Measurements from ENCODE around the gene TSPAN9. TPM values are rescaled to one million over a fixed set of nuclear protein-coding genes. Genes with fewer than 3 reads are reported as not detected.

TSPAN9 gene
- total and polyA plus RNA-seq, 4 donors = 23.0 to 72.3 (median 33.9) TPM

GRCh38 chr12:3332188-3332587 lies 255.0 kb downstream of the TSPAN9 start:
- ATAC-seq (ENCODE audit: insufficient read depth, low FRiP score) (no peak), DNase-seq (peak in 2 of 3 donors; percentile 37 to 52)
- TF ChIP-seq, protein P1, sequence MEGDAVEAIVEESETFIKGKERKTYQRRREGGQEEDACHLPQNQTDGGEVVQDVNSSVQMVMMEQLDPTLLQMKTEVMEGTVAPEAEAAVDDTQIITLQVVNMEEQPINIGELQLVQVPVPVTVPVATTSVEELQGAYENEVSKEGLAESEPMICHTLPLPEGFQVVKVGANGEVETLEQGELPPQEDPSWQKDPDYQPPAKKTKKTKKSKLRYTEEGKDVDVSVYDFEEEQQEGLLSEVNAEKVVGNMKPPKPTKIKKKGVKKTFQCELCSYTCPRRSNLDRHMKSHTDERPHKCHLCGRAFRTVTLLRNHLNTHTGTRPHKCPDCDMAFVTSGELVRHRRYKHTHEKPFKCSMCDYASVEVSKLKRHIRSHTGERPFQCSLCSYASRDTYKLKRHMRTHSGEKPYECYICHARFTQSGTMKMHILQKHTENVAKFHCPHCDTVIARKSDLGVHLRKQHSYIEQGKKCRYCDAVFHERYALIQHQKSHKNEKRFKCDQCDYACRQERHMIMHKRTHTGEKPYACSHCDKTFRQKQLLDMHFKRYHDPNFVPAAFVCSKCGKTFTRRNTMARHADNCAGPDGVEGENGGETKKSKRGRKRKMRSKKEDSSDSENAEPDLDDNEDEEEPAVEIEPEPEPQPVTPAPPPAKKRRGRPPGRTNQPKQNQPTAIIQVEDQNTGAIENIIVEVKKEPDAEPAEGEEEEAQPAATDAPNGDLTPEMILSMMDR (IDR thresholded peaks at IDR 0.05; ENCODE audit: control extremely low read depth, extremely low read depth) = no peak
- H3K36me3 ChIP-seq (ENCODE audit: control insufficient read depth in 4 of 4, insufficient read depth in 4 of 4, low read length in 4 of 4) = no peaks in the 10 kb centered on the region
- no peaks in the 10 kb centered on the region for H3K9me3 ChIP-seq (ENCODE audit: control insufficient read depth in 4 of 4, insufficient read depth in 3 of 4, low read length in 3 of 4)
- no peaks in the 10 kb centered on the region for H3K4me1 ChIP-seq (ENCODE audit: control insufficient read depth in 5 of 5, insufficient read depth in 5 of 5, low read length in 5 of 5)
- H3K9ac ChIP-seq (ENCODE audit: insufficient read depth in 1 of 2, low read length in 2 of 2) = no peak overlapping the region
- H3K27ac ChIP-seq (ENCODE audit: low read depth in 1 of 2, low read length in 1 of 2) = no peak overlapping the region
- 82 to 83% methylated on average over 3 of the region's 3 CpGs for WGBS, 2 donors
- peaks cover 0 to 3% (median 2%) of the 10 kb centered on the region in 3 donors for H3K27me3 ChIP-seq (ENCODE audit: control insufficient read depth in 3 of 3, insufficient read depth in 3 of 3, low read length in 2 of 3)
- no peak overlapping the region for H3K4me3 ChIP-seq

- Histone ChIP-seq H3K9ac (ENCODE audit: insufficient read depth in 1 of 2, low read length in 2 of 2) (no peak overlapping the region), H3K27ac (ENCODE audit: low read depth in 1 of 2, low read length in 1 of 2) (no peak overlapping the region), H3K9me3 (ENCODE audit: control insufficient read depth in 4 of 4, insufficient read depth in 3 of 4, low read length in 3 of 4) (no peaks in the 10 kb centered on the region), H3K4me3 (no peak overlapping the region), H3K4me1 (ENCODE audit: control insufficient read depth in 5 of 5, insufficient read depth in 5 of 5, low read length in 5 of 5) (no peaks in the 10 kb centered on the region), H3K27me3 (ENCODE audit: control insufficient read depth in 3 of 3, insufficient read depth in 3 of 3, low read length in 2 of 3) (peaks cover 0 to 3% (median 0%) of the 10 kb centered on the region in 3 donors), H3K36me3 (ENCODE audit: control insufficient read depth in 4 of 4, insufficient read depth in 4 of 4, low read length in 4 of 4) (no peaks in the 10 kb centered on the region)
- no peak for ATAC-seq (ENCODE audit: insufficient read depth, low FRiP score)
- no peak for DNase-seq
- TF ChIP-seq, protein P1 (IDR thresholded peaks at IDR 0.05; ENCODE audit: control extremely low read depth, extremely low read depth) = no peak
- 43 to 46% methylated on average over 10 of the region's 10 CpGs for WGBS, 2 donors
Observed at GRCh38 chr12:3333583-3333982, 256.4 kb downstream of the TSPAN9 start.

GRCh38 chr12:3333991-3334391 lies 256.8 kb downstream of the TSPAN9 start:
- WGBS, 2 donors = 79 to 93% methylated on average over 9 of the region's 9 CpGs
- no peak overlapping the region for H3K9ac ChIP-seq (ENCODE audit: insufficient read depth in 1 of 2, low read length in 2 of 2)
- H3K4me3 ChIP-seq = no peak overlapping the region
- no peaks in the 10 kb centered on the region for H3K9me3 ChIP-seq (ENCODE audit: control insufficient read depth in 4 of 4, insufficient read depth in 3 of 4, low read length in 3 of 4)
- no peaks in the 10 kb centered on the region for H3K36me3 ChIP-seq (ENCODE audit: control insufficient read depth in 4 of 4, insufficient read depth in 4 of 4, low read length in 4 of 4)
- H3K27ac ChIP-seq (ENCODE audit: low read depth in 1 of 2, low read length in 1 of 2) = no peak overlapping the region
- DNase-seq (no peak), ATAC-seq (ENCODE audit: insufficient read depth, low FRiP score) (no peak)
- TF ChIP-seq, protein P1 (IDR thresholded peaks at IDR 0.05; ENCODE audit: control extremely low read depth, extremely low read depth) = no peak
- peaks cover 0 to 3% (median 0%) of the 10 kb centered on the region in 3 donors for H3K27me3 ChIP-seq (ENCODE audit: control insufficient read depth in 3 of 3, insufficient read depth in 3 of 3, low read length in 2 of 3)
- H3K4me1 ChIP-seq (ENCODE audit: control insufficient read depth in 5 of 5, insufficient read depth in 5 of 5, low read length in 5 of 5) = no peaks in the 10 kb centered on the region

- TF ChIP-seq, protein P1 (IDR thresholded peaks at IDR 0.05; ENCODE audit: control extremely low read depth, extremely low read depth) = no peak
- Histone ChIP-seq H3K4me1 (ENCODE audit: control insufficient read depth in 5 of 5, insufficient read depth in 5 of 5, low read length in 5 of 5) (no peaks in the 10 kb centered on the region), H3K9ac (ENCODE audit: insufficient read depth in 1 of 2, low read length in 2 of 2) (no peak overlapping the region), H3K9me3 (ENCODE audit: control insufficient read depth in 4 of 4, insufficient read depth in 3 of 4, low read length in 3 of 4) (no peaks in the 10 kb centered on the region), H3K27me3 (ENCODE audit: control insufficient read depth in 3 of 3, insufficient read depth in 3 of 3, low read length in 2 of 3) (peaks cover 0 to 3% (median 0%) of the 10 kb centered on the region in 3 donors), H3K27ac (ENCODE audit: low read depth in 1 of 2, low read length in 1 of 2) (no peak overlapping the region), H3K4me3 (no peak overlapping the region), H3K36me3 (ENCODE audit: control insufficient read depth in 4 of 4, insufficient read depth in 4 of 4, low read length in 4 of 4) (no peaks in the 10 kb centered on the region)
- WGBS, 2 donors = 84 to 87% methylated on average over 8 of the region's 8 CpGs
- ATAC-seq (ENCODE audit: insufficient read depth, low FRiP score) (no peak), DNase-seq (no peak)
Observed at GRCh38 chr12:3335078-3335487, 257.9 kb downstream of the TSPAN9 start.
